Stomach (tissue), 9 donors: Measurements from ENCODE around the gene TLL1. TPM values are rescaled to one million over a fixed set of nuclear protein-coding genes. Genes with fewer than 3 reads are reported as not detected.

ENCODE experiments used
- DNase-seq, 2 donors: peaks; one replicate each; pipeline versions ENCODE4 v3.0.0 to v3.0.0-alpha.2; 2013 to 2019
- H3K27ac ChIP-seq, 5 donors: fragments of 200-600 bp in 4 of 5; sonication (generic) in 4 of 5; one replicate each; pipeline ENCODE4 v1.5.1; 2013 to 2019; ENCODE audit warnings: mild to moderate bottlenecking in 1 of 5, moderate library complexity in 1 of 5
- H3K27me3 ChIP-seq, 3 donors: fragments of 200-600 bp; sonication (generic); one replicate each; pipeline ENCODE4 v1.5.1; 2017 to 2019; ENCODE audit warnings: mixed run types in 1 of 3
- H3K36me3 ChIP-seq, 4 donors: fragments of 200-600 bp; sonication (generic); 1 replicate in 3 of 4; 2 replicates in 1 of 4; pipeline ENCODE4 v1.5.1; 2016 to 2019
- H3K4me1 ChIP-seq, 4 donors: fragments of 200-600 bp; sonication (generic); one replicate each; pipeline ENCODE4 v1.5.1; 2016 to 2019
- H3K4me3 ChIP-seq, 4 donors: fragments of 200-600 bp; sonication (generic) in 3 of 4; one replicate each; pipeline ENCODE4 v1.5.1; 2016 to 2019; ENCODE audit warnings: mild to moderate bottlenecking in 1 of 4
- H3K9me3 ChIP-seq, 4 donors: fragments of 200-600 bp; sonication (generic); one replicate each; pipeline ENCODE4 v1.5.1; 2016 to 2019
- CTCF ChIP-seq, 7 experiments: fragments of 450-650 bp in 4 of 7; fragments of 200-600 bp in 3 of 7; sonication (generic) in 3 of 7; IDR thresholded peaks; one replicate each; pipeline ENCODE4 v1.5.1; 2016 to 2019; ENCODE audit warnings: antibody characterized with exemption in 7 of 7, control low read depth in 2 of 7, mild to moderate bottlenecking in 1 of 7
- EP300 ChIP-seq: sonication (generic); formaldehyde crosslinking; IDR thresholded peaks from one replicate; pipeline ENCODE4 v1.6.1; 2017; ENCODE audit warnings: antibody characterized with exemption
- POLR2A ChIP-seq, 4 donors: fragments of 450-650 bp; IDR thresholded peaks; one replicate each; pipeline ENCODE4 v1.6.1; 2016; ENCODE audit warnings: antibody characterized with exemption in 4 of 4, control low read depth in 2 of 4, mild to moderate bottlenecking in 1 of 4, moderate library complexity in 1 of 4
- POLR2AphosphoS5 ChIP-seq, 3 donors: sonication (generic); formaldehyde crosslinking; IDR thresholded peaks; one replicate each; pipeline ENCODE4 v1.6.1; 2016; ENCODE audit warnings: antibody characterized with exemption in 3 of 3
- WGBS, 5 donors: extraction: QIAGEN DNeasy Blood & Tissue Kit in 3 of 5; methylation state at CpG; one replicate each; pipeline versions ENCODE4 v1.1.5 to v1.1.7; 2013 to 2018; 5-methylcytosine and 5-hydroxymethylcytosine counted together
- intact Hi-C: fragments of 100-400 bp; cut with DNase I; formaldehyde crosslinking; loops from one replicate; pipeline ENCODE4 v1.15.1; 2023; ENCODE audit warnings: low total_unique reads
- polyA plus RNA-seq, 3 donors: library from polyadenylated mRNA; stranded (reverse); fragments of 200-250 nt; gene quantifications; one replicate each; pipeline ENCODE4 v1.2.3, GENCODE V29; 2013
- total RNA-seq, 5 donors: library from RNA; depleted of rRNA; stranded (reverse); fragments of >200 nt; gene quantifications; one replicate each; pipeline versions ENCODE4 v1.1.0 to v1.2.3, GENCODE V29; 2014 to 2016
- donor health status: healthy with polysubstance abuse.
- donor health status: Bipolar disorder and iron deficiency.
- donor health status: healthy.

TLL1 gene
- total and polyA plus RNA-seq, 8 donors: under 0.01 to 27.5 (median 0.28) TPM; not detected in 1

- Histone ChIP-seq H3K27ac (no peak overlapping the region), H3K36me3 (no peaks in the 10 kb centered on the region), H3K27me3 (no peaks in the 10 kb centered on the region), H3K4me1 (no peaks in the 10 kb centered on the region), H3K4me3 (no peak overlapping the region), H3K9me3 (no peaks in the 10 kb centered on the region)
- DNase-seq: no peak
- intact Hi-C loops: no loop called here
- TF ChIP-seq POLR2A (IDR thresholded peaks at IDR 0.05) (no peak), POLR2AphosphoS5 (IDR thresholded peaks at IDR 0.05) (no peak), CTCF (IDR thresholded peaks at IDR 0.05) (no peak), EP300 (no peak)
- WGBS, 5 donors: 60 to 71% (median 67%) methylated on average over 5 of the region's 5 CpGs
Observed at GRCh38 chr4:165931741-165932140, 58.7 kb downstream of the TLL1 start.

- no peak for DNase-seq
- intact Hi-C loops: no loop called here
- Histone ChIP-seq H3K9me3 (peaks cover 0 to 7% (median 2%) of the 10 kb centered on the region in 4 donors), H3K27me3 (no peaks in the 10 kb centered on the region), H3K4me1 (no peaks in the 10 kb centered on the region), H3K27ac (no peak overlapping the region), H3K36me3 (no peaks in the 10 kb centered on the region), H3K4me3 (no peak overlapping the region)
- WGBS, 5 donors: 81 to 88% (median 86%) methylated on average over 4 of the region's 4 CpGs
- no peak for TF ChIP-seq EP300
- TF ChIP-seq CTCF (IDR thresholded peaks at IDR 0.05): no peak
- TF ChIP-seq POLR2A (IDR thresholded peaks at IDR 0.05): no peak
- no peak for TF ChIP-seq POLR2AphosphoS5 (IDR thresholded peaks at IDR 0.05)
Observed at GRCh38 chr4:165944900-165945299, 71.9 kb downstream of the TLL1 start.

GRCh38 chr4:165945991-165946390 lies 73.0 kb downstream of the TLL1 start:
- Histone ChIP-seq H3K9me3 (peaks cover 0 to 7% (median 2%) of the 10 kb centered on the region in 4 donors), H3K27me3 (no peaks in the 10 kb centered on the region), H3K36me3 (no peaks in the 10 kb centered on the region), H3K27ac (no peak overlapping the region), H3K4me1 (no peaks in the 10 kb centered on the region), H3K4me3 (no peak overlapping the region)
- DNase-seq: no peak
- TF ChIP-seq POLR2AphosphoS5 (IDR thresholded peaks at IDR 0.05): no peak
- no peak for TF ChIP-seq CTCF (IDR thresholded peaks at IDR 0.05)
- TF ChIP-seq EP300: no peak
- no peak for TF ChIP-seq POLR2A (IDR thresholded peaks at IDR 0.05)
- intact Hi-C loops: no loop called here
- WGBS, 5 donors: 68 to 79% (median 73%) methylated on average over 3 of the region's 3 CpGs

- TF ChIP-seq CTCF (IDR thresholded peaks at IDR 0.05) (no peak), POLR2AphosphoS5 (IDR thresholded peaks at IDR 0.05) (no peak), EP300 (no peak), POLR2A (IDR thresholded peaks at IDR 0.05) (no peak)
- DNase-seq: no peak
- Histone ChIP-seq H3K27ac (no peak overlapping the region), H3K27me3 (no peaks in the 10 kb centered on the region), H3K36me3 (no peaks in the 10 kb centered on the region), H3K4me1 (no peaks in the 10 kb centered on the region), H3K4me3 (no peak overlapping the region), H3K9me3 (peaks cover 0 to 7% (median 2%) of the 10 kb centered on the region in 4 donors)
- intact Hi-C loops: no loop called here
- 82 to 94% (median 91%) methylated on average over 3 of the region's 3 CpGs for WGBS, 5 donors
Observed at GRCh38 chr4:165947019-165947418, 74.0 kb downstream of the TLL1 start.
